ENCODE data around the gene PRKAG1. TPM values are rescaled to one million over a fixed set of nuclear protein-coding genes. Genes with fewer than 3 reads are reported as not detected.

PRKAG1 gene
- total RNA-seq, 1 experiment from 2014 or later: 80.3 TPM

DNA sequence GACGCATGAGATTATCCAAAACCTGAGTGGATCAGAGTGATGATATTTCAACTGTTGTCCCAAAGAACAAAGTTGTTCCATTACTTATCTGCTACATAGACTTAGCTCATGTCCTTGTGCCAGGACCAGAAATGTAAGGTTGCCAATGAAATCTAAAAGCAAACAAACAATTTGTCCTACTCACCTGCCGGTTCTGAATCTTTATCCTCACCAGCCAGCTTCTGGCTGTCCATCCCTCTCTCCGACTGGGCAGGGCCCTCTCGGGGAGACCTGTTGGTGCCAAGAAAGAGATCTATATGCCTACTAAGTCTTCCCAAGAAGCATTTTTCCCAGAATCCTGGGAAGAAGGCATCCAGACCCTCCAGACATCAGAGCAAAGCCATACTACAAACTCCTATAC lies 36.5 kb upstream of the PRKAG1 start:
- CTCF ChIA-PET: interaction anchor here (0.6 to 1.9 kb wide), 4 partner anchors 9 to 53 kb away, joined by 4 to 8 read pairs (median 6); no protein-coding TSS in a partner anchor
- POLR2A ChIA-PET: interaction anchor here (0.9 to 1.7 kb wide), 3 partner anchors 9 to 76 kb away, joined by 3 to 6 read pairs (median 4); partner anchors contain the start of gene TUBA1B
- peaks cover 44% of the 10 kb centered on the region for H3K36me3 Mint-ChIP-seq (ENCODE audit: insufficient read depth, unreplicated experiment)
- no peak for DNase-seq (ENCODE audit: unreplicated experiment)
- TF ChIP-seq, protein P1, sequence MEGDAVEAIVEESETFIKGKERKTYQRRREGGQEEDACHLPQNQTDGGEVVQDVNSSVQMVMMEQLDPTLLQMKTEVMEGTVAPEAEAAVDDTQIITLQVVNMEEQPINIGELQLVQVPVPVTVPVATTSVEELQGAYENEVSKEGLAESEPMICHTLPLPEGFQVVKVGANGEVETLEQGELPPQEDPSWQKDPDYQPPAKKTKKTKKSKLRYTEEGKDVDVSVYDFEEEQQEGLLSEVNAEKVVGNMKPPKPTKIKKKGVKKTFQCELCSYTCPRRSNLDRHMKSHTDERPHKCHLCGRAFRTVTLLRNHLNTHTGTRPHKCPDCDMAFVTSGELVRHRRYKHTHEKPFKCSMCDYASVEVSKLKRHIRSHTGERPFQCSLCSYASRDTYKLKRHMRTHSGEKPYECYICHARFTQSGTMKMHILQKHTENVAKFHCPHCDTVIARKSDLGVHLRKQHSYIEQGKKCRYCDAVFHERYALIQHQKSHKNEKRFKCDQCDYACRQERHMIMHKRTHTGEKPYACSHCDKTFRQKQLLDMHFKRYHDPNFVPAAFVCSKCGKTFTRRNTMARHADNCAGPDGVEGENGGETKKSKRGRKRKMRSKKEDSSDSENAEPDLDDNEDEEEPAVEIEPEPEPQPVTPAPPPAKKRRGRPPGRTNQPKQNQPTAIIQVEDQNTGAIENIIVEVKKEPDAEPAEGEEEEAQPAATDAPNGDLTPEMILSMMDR (IDR thresholded peaks at IDR 0.05; ENCODE audit: unreplicated experiment): no peak
- peak overlapping the region; percentile 29 for H3K27ac Mint-ChIP-seq (ENCODE audit: low read depth, unreplicated experiment)
- H3K4me1 Mint-ChIP-seq (ENCODE audit: insufficient read depth, unreplicated experiment): peaks cover 32% of the 10 kb centered on the region
- intact Hi-C loops (cut with micrococcal nuclease): no loop called here
- H3K27me3 Mint-ChIP-seq (ENCODE audit: insufficient read depth, unreplicated experiment): no peaks in the 10 kb centered on the region
- H3K9me3 Mint-ChIP-seq (ENCODE audit: unreplicated experiment): no peaks in the 10 kb centered on the region
- BruUV-seq (replicated peaks): no TSS peak
- H3K4me3 Mint-ChIP-seq (ENCODE audit: unreplicated experiment): no peak overlapping the region

DNA sequence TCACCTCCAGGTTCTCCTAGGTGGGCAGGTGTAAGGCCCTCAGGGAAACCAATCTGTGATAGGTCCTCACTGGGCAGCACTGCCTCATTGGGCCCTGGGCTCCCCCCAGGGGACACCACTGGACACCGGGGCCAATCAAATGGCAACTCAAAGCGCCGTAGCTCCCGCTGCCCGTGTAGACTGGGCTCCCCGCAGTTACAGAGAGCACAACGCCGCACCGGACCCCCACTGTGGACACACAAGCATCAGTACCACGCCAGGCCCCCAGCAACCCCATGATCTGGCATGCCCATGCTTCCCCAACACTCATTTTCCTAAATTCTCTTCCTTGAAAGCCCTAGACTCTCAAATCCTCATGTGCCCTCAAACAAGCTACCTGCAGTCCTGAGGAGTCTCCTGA lies 35.9 kb upstream of the PRKAG1 start:
- no peaks in the 10 kb centered on the region for H3K9me3 Mint-ChIP-seq (ENCODE audit: unreplicated experiment)
- H3K4me3 Mint-ChIP-seq (ENCODE audit: unreplicated experiment): no peak overlapping the region
- TF ChIP-seq, protein P1 (IDR thresholded peaks at IDR 0.05; ENCODE audit: unreplicated experiment): no peak
- intact Hi-C loops (cut with micrococcal nuclease): no loop called here
- BruUV-seq (replicated peaks): no TSS peak
- H3K27me3 Mint-ChIP-seq (ENCODE audit: insufficient read depth, unreplicated experiment): no peaks in the 10 kb centered on the region
- ChIA-PET CTCF (interaction anchor here (0.6 to 1.9 kb wide), 3 partner anchors 8 to 44 kb away, joined by 3 to 8 read pairs (median 6); no protein-coding TSS in a partner anchor), POLR2A (interaction anchor here (1.3 to 1.7 kb wide), 2 partner anchors 25 to 76 kb away, joined by 3 to 6 read pairs; partner anchors contain the start of gene TUBA1B)
- H3K27ac Mint-ChIP-seq (ENCODE audit: low read depth, unreplicated experiment): no peak overlapping the region
- H3K36me3 Mint-ChIP-seq (ENCODE audit: insufficient read depth, unreplicated experiment): peaks cover 50% of the 10 kb centered on the region
- no peak for DNase-seq (ENCODE audit: unreplicated experiment)
- peaks cover 33% of the 10 kb centered on the region for H3K4me1 Mint-ChIP-seq (ENCODE audit: insufficient read depth, unreplicated experiment)

DNA sequence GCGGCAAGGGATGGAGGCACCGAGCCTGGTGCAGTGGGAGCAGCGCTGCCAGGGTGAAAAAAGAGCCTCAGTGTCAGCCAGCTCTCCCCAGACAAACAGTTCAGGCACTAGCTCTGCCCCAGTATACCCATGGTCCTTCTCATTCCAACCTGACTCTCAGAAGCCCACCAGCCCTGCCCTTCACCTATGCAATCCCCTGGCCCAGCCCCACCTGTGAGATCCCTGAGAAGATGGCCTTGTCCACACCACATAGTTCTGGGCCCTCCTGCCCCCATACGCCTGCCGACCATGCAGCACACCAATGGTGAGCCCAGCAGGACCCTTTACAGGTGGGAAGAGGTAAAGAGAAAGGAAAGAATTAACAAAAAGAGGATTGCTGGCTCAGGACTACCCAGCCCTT lies 35.5 kb upstream of the PRKAG1 start:
- no peak overlapping the region for H3K27ac Mint-ChIP-seq (ENCODE audit: low read depth, unreplicated experiment)
- ChIA-PET POLR2A (interaction anchor here (1.3 kb wide), 1 partner anchor 25 kb away, joined by 3 read pairs; no protein-coding TSS in a partner anchor), CTCF (interaction anchor here (0.6 to 1.0 kb wide), 2 partner anchors 11 to 45 kb away, joined by 3 to 6 read pairs; no protein-coding TSS in a partner anchor)
- H3K36me3 Mint-ChIP-seq (ENCODE audit: insufficient read depth, unreplicated experiment): peaks cover 54% of the 10 kb centered on the region
- H3K4me3 Mint-ChIP-seq (ENCODE audit: unreplicated experiment): no peak overlapping the region
- no peak for DNase-seq (ENCODE audit: unreplicated experiment)
- intact Hi-C loops (cut with micrococcal nuclease): no loop called here
- no peaks in the 10 kb centered on the region for H3K9me3 Mint-ChIP-seq (ENCODE audit: unreplicated experiment)
- BruUV-seq (replicated peaks): no TSS peak
- H3K27me3 Mint-ChIP-seq (ENCODE audit: insufficient read depth, unreplicated experiment): no peaks in the 10 kb centered on the region
- peaks cover 33% of the 10 kb centered on the region for H3K4me1 Mint-ChIP-seq (ENCODE audit: insufficient read depth, unreplicated experiment)
- TF ChIP-seq, protein P1 (IDR thresholded peaks at IDR 0.05; ENCODE audit: unreplicated experiment): no peak

DNA sequence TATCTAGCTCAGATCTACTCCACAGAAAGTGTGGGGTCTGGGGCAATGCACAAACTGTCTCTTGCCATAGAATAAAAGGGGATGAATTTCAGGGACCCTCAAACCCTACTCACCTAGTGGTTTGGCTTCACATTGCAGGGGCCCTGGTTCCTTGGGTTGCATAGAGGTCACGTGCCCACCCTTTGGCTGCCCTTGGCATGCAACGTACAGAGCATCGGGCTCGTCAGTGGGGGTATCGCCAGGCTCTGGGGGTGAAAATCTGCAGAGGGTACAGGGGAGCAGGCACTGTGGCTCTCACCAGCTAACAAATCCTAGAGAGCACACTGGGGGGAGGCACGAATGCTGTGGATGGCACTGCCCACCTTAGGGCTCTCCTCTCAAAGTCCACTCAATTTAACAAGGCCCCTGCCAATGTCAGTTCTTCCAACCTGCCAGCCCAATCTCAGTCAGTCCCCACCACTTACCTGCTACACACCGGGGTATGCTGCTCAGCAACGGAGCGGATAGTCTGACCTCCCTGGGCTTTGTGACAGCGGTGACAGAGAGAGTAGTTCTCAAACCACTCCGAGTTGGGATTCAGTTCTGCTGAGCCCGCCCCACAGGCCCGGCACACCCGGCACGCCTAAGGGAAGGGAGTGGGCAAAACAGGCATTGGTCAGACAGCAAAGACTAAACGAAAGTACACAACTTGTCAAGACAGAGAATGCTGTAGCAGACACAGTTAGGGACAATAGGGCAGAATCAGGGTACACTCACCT lies 34.1 kb upstream of the PRKAG1 start:
- POLR2A ChIA-PET: interaction anchor here (0.7 kb wide), 1 partner anchor 16 kb away, joined by 3 read pairs; no protein-coding TSS in a partner anchor
- CTCF ChIA-PET: interaction anchor here (0.7 kb wide), 1 partner anchor 33 kb away, joined by 3 read pairs; no protein-coding TSS in a partner anchor
- Mint-ChIP-seq H3K36me3 (ENCODE audit: insufficient read depth, unreplicated experiment) (peaks cover 69% of the 10 kb centered on the region), H3K27ac (ENCODE audit: low read depth, unreplicated experiment) (no peak overlapping the region), H3K4me3 (ENCODE audit: unreplicated experiment) (no peak overlapping the region), H3K9me3 (ENCODE audit: unreplicated experiment) (no peaks in the 10 kb centered on the region), H3K27me3 (ENCODE audit: insufficient read depth, unreplicated experiment) (no peaks in the 10 kb centered on the region), H3K4me1 (ENCODE audit: insufficient read depth, unreplicated experiment) (peaks cover 33% of the 10 kb centered on the region)
- no peak for DNase-seq (ENCODE audit: unreplicated experiment)
- TF ChIP-seq, protein P1 (IDR thresholded peaks at IDR 0.05; ENCODE audit: unreplicated experiment): no peak
- TSS peak; percentile 3 for BruUV-seq (replicated peaks)
- intact Hi-C loops (cut with micrococcal nuclease): no loop called here

Data from MCF 10A (cell line).